ENCODE data around the gene MBP. TPM values are rescaled to one million over a fixed set of nuclear protein-coding genes. Genes with fewer than 3 reads are reported as not detected.

MBP gene
- total RNA-seq, 1 donor from 2014 or later: 2.0 TPM

DNA sequence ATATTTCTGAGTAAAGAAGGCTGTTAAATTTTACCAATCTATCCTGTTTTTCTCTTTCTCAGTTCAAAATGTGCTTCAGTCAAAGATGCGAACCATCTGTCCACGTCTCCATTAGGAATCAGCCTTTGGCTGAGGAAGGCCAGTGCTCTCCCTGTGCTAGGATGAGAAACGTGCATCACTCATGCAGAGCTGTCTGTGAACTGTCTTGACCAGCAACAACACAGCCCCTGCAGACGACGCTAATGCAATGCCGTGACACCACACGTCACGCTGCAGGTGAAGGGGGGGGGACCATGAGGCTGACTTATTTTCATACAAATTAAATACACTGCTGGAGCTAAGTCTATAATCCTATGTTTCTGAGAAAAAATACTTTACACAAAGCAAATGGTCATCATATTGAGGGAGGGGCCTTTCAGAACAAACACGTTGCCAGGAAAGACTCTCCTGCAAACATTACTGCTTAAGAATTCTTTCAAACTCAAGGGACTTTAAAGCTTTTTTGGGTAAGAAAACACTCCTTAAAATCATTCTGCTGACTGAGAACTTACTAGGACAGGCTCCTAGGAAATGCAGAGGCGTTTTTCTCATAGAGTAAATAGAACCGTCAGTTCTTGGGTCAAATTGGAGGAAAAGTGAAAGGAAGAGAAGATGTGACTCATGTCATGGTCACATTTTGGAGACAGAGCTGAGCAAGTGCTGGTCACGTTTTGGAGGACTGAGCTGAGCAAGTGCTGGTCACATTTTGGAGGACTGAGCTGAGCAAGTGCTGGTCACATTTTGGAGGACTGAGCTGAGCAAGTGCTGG is 97.0 kb downstream of the MBP start:
- no peak overlapping the region for H3K27ac Mint-ChIP-seq (ENCODE audit: unreplicated experiment)
- H3K36me3 Mint-ChIP-seq (ENCODE audit: low read depth): no peaks in the 10 kb centered on the region
- DNase-seq (ENCODE audit: low read depth, low spot score): no peak
- H3K27me3 Mint-ChIP-seq (ENCODE audit: low read depth): no peaks in the 10 kb centered on the region
- H3K9me3 Mint-ChIP-seq: peaks cover 6% of the 10 kb centered on the region
- peaks cover 40% of the 10 kb centered on the region for H3K4me1 Mint-ChIP-seq
- H3K4me3 Mint-ChIP-seq: no peak overlapping the region
- TF ChIP-seq, protein P1, sequence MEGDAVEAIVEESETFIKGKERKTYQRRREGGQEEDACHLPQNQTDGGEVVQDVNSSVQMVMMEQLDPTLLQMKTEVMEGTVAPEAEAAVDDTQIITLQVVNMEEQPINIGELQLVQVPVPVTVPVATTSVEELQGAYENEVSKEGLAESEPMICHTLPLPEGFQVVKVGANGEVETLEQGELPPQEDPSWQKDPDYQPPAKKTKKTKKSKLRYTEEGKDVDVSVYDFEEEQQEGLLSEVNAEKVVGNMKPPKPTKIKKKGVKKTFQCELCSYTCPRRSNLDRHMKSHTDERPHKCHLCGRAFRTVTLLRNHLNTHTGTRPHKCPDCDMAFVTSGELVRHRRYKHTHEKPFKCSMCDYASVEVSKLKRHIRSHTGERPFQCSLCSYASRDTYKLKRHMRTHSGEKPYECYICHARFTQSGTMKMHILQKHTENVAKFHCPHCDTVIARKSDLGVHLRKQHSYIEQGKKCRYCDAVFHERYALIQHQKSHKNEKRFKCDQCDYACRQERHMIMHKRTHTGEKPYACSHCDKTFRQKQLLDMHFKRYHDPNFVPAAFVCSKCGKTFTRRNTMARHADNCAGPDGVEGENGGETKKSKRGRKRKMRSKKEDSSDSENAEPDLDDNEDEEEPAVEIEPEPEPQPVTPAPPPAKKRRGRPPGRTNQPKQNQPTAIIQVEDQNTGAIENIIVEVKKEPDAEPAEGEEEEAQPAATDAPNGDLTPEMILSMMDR (conservative IDR thresholded peaks at IDR 0.05): no peak

DNA sequence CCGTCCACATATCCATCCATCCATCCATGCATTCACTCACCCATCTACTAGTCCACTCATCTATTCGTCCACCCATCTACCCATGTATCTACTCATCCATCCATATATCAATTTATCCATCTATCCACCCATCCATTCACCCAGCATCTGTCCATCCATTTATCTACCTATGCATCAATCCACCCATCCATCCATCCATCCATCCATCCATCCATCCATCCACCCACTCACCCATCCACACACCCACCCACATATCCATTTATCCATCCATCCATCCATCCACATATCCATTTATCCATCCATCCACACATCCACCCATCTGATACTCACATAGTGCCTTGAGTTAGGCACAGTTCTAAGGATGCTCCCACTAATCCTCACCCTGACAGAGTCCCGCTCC is 99.0 kb downstream of the MBP start:
- peaks cover 38% of the 10 kb centered on the region for H3K4me1 Mint-ChIP-seq
- peaks cover 6% of the 10 kb centered on the region for H3K9me3 Mint-ChIP-seq
- no peak for DNase-seq (ENCODE audit: low read depth, low spot score)
- no peak overlapping the region for H3K4me3 Mint-ChIP-seq
- TF ChIP-seq, protein P1 (conservative IDR thresholded peaks at IDR 0.05): no peak
- H3K36me3 Mint-ChIP-seq (ENCODE audit: low read depth): no peaks in the 10 kb centered on the region
- H3K27me3 Mint-ChIP-seq (ENCODE audit: low read depth): no peaks in the 10 kb centered on the region
- no peak overlapping the region for H3K27ac Mint-ChIP-seq (ENCODE audit: unreplicated experiment)

GRCh38 chr18:77032181-77032701 is 100.3 kb downstream of the MBP start:
- peaks cover 38% of the 10 kb centered on the region for H3K4me1 Mint-ChIP-seq
- DNase-seq (ENCODE audit: low read depth, low spot score): no peak
- H3K27me3 Mint-ChIP-seq (ENCODE audit: low read depth): no peaks in the 10 kb centered on the region
- peak overlapping the region; percentile 62 for H3K27ac Mint-ChIP-seq (ENCODE audit: unreplicated experiment)
- TF ChIP-seq, protein P1 (conservative IDR thresholded peaks at IDR 0.05): no peak
- peaks cover 6% of the 10 kb centered on the region for H3K9me3 Mint-ChIP-seq
- H3K36me3 Mint-ChIP-seq (ENCODE audit: low read depth): peaks cover 2% of the 10 kb centered on the region
- H3K4me3 Mint-ChIP-seq: no peak overlapping the region

DNA sequence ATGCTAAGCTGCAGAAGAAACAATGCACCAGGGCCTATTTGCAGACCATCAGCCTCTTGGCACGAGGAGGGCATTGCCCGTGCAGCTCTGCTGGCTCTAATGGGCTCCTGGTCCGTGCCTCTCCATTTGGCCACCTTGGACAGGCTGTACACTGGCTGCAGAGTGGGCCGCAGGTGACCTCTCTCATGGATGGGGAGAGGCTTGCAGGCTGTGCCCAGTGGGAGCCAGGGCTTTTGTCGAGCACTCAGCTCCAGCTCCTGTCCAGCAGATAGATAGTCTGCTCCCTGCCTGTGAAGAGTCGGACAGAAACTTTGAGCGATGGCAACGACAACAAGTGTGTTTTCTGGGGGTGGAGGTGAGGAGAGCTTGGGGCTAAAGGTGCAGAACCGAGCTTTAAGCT is 100.9 kb downstream of the MBP start:
- TF ChIP-seq, protein P1 (conservative IDR thresholded peaks at IDR 0.05): no peak
- no peak for DNase-seq (ENCODE audit: low read depth, low spot score)
- Mint-ChIP-seq H3K36me3 (ENCODE audit: low read depth) (peaks cover 3% of the 10 kb centered on the region), H3K4me1 (peaks cover 38% of the 10 kb centered on the region), H3K4me3 (no peak overlapping the region), H3K27ac (ENCODE audit: unreplicated experiment) (no peak overlapping the region), H3K27me3 (ENCODE audit: low read depth) (no peaks in the 10 kb centered on the region), H3K9me3 (peaks cover 6% of the 10 kb centered on the region)

GRCh38 chr18:77030201-77030600 is 102.4 kb downstream of the MBP start:
- no peaks in the 10 kb centered on the region for H3K27me3 Mint-ChIP-seq (ENCODE audit: low read depth)
- TF ChIP-seq, protein P1 (conservative IDR thresholded peaks at IDR 0.05): no peak
- peaks cover 38% of the 10 kb centered on the region for H3K4me1 Mint-ChIP-seq
- no peak overlapping the region for H3K27ac Mint-ChIP-seq (ENCODE audit: unreplicated experiment)
- peaks cover 3% of the 10 kb centered on the region for H3K36me3 Mint-ChIP-seq (ENCODE audit: low read depth)
- DNase-seq (ENCODE audit: low read depth, low spot score): no peak
- peaks cover 6% of the 10 kb centered on the region for H3K9me3 Mint-ChIP-seq
- no peak overlapping the region for H3K4me3 Mint-ChIP-seq
